ENCODE data around the gene NTNG2.

Gene NTNG2

DNA sequence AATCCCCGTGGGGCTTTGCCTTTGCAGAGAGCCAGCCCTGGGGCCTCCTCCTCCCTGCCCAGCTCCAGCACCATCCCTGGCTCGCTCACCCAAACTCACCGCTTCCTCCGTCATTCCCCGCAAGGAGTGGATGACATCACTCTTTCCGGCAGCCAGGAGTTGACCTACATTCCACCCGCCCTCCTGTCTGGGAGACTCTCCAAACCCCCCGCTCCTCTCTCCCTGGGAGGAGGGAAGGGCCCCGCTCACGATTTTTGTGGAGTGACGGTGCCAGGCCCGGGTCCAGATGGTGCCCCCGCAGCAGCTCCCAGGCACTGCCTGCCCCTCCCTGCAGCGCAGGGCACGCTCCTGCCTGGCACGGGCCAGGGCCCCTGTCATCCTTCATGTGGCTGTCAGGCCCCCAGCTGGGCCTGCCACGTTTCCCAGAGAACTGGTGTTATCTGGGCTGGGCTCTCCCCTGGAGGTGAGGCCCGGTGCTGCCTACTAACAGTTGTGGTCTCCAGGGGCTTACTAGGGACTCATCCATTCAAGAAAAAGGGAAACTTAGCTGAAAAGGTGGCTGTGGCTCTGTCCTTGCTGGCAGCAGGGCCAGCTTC lies 52.3 kb downstream of the NTNG2 start:
- no peak for FAIRE-seq

DNA sequence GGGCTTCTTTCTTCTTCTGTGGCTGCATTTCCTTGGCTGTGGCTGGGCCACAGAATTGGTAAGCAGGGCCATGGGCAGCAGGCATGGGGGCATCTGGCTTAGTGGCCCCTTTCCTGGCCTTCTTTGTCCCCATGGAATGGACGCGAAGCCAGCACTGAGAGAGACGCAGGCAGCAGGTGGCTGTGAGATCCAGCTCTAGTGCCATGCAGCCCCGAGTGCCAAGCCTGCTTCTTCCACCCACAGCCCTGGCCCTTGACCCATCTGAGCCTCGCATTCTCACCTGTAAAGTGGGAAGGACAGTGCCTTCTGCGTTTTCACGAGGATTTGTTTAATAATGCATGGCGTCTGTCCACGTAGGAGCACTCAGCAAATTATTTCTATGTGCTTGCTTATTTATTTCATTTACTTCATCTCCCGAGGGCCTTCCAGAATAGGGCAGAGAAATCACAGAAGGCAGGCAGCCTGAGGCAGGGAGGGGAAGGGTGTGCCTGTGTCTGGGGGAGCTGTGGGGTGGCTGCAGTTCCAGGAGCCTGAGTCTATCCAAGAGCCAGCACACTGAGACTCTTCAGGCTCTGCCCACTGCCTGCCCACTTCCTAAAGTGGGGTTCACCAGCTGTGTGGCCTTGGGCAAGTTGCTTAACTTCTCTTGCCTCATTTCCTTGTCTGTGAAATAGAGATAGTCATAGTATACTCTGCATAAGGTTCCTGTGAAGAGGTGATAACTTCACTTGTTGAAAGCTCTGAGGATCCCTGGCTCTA lies 55.2 kb downstream of the NTNG2 start:
- DNase-seq (ENCODE audit: insufficient read length, low spot score) (no peak), FAIRE-seq (no peak)
- TF ChIP-seq, protein P1, sequence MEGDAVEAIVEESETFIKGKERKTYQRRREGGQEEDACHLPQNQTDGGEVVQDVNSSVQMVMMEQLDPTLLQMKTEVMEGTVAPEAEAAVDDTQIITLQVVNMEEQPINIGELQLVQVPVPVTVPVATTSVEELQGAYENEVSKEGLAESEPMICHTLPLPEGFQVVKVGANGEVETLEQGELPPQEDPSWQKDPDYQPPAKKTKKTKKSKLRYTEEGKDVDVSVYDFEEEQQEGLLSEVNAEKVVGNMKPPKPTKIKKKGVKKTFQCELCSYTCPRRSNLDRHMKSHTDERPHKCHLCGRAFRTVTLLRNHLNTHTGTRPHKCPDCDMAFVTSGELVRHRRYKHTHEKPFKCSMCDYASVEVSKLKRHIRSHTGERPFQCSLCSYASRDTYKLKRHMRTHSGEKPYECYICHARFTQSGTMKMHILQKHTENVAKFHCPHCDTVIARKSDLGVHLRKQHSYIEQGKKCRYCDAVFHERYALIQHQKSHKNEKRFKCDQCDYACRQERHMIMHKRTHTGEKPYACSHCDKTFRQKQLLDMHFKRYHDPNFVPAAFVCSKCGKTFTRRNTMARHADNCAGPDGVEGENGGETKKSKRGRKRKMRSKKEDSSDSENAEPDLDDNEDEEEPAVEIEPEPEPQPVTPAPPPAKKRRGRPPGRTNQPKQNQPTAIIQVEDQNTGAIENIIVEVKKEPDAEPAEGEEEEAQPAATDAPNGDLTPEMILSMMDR (IDR thresholded peaks at IDR 0.05; ENCODE audit: insufficient read depth, missing control alignments), result no peak

More for the DNA sequence above, 52.3 kb downstream of the NTNG2 start:
- no peak for DNase-seq (ENCODE audit: insufficient read length, low spot score)
- TF ChIP-seq, protein P1 (IDR thresholded peaks at IDR 0.05; ENCODE audit: insufficient read depth, missing control alignments), result no peak

DNA sequence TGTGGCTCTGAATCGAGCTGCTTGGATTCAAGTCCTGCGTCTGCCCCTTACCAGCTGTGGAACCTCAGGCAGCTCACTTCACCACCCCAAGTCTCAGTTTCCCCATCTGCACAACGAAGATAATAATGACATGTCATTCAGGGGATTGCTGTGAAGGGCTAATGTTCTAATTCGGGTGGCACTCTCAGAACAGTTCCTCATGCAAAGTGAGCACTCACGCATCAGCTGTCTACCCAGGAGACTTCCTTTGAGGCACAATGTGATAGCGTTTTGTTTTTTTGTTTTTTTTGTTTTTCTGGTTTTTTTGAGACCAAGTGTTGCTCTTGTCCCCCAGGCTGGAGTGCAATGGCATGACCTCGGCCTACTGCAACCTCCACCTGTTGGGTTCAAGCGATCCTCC lies 56.4 kb downstream of the NTNG2 start:
- DNase-seq (ENCODE audit: insufficient read length, low spot score), result no peak
- TF ChIP-seq, protein P1 (IDR thresholded peaks at IDR 0.05; ENCODE audit: insufficient read depth, missing control alignments), result no peak
- FAIRE-seq, result no peak

DNA sequence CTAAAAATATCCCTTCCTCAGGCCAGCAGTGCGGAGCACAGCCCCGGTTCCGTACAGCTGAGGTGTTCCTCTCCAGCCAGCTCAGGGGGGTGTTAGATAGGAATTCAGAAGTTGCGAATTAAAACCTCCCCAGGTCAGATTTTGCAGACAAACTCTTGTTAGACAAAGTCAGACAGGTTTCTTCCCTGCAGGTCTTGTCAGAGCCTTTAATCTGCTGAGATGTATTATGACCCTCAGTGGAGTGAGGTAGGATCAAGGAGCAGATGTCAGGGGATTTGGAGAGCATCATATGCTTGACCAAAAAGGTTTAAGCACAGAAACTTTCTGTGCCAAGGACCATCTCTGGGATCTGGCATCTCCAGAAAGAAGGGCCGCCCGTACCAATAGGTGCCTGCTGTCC lies 60.1 kb downstream of the NTNG2 start:
- FAIRE-seq, result no peak
- TF ChIP-seq, protein P1 (IDR thresholded peaks at IDR 0.05; ENCODE audit: insufficient read depth, missing control alignments), result no peak
- DNase-seq (ENCODE audit: insufficient read length, low spot score), result no peak

DNA sequence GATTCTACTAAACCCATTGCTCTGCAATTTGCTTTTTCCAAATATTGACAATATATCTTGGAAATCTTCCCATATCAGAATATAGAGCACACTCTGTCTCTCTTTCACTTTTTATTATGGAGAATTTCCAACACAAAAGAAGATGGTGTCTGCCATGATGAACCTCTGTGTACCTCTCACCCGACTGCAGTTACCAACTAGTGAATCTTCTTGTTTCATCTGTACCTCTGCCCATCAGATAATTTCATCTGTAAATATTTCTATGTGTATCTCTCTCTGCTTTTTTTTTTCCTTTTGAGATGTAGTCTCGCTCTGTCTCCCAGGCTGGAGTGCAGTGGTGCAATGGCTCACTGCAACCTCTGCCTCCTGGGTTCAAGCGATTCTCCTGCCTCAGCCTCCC lies 62.8 kb downstream of the NTNG2 start:
- DNase-seq (ENCODE audit: insufficient read length, low spot score) (no peak), FAIRE-seq (no peak)

DNA sequence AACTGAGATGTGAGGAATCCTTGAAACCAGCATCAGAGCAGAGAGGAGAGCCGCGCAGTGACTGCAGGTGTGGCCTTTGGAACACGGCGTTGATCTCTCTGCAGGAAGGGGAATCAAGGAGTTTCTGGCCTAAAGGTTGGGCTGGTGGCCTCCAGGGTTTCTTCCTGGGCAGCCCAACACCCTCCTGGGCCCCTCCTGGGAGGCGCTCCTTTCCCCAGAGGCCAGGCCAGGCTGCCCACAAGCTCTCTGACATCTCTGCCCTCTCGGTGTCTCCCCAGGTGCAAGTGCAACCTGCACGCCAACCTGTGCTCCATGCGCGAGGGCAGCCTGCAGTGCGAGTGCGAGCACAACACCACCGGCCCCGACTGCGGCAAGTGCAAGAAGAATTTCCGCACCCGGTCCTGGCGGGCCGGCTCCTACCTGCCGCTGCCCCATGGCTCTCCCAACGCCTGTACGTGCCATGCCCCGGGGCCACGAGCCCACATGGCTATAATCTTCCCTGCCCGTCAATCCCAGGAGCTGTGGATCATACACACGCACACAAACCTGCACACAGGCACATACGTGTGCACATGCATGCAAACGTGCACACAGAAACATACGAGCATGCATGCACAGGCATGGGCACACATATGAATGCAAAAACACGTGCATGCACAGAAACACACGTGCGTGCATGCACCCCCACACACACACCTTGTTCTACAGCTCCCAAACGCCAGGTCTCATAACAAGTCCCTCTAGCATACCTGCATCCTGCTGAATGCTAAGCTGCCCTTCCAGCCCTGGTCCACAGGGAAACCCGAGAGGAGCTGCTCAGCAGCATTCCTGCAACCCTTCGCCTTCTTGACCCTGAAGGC lies 64.9 kb downstream of the NTNG2 start:
- TF ChIP-seq, protein P1 (IDR thresholded peaks at IDR 0.05; ENCODE audit: insufficient read depth, missing control alignments), result no peak
- DNase-seq (ENCODE audit: insufficient read length, low spot score) (no peak), FAIRE-seq (no peak)

More for the DNA sequence above, 62.8 kb downstream of the NTNG2 start:
- TF ChIP-seq, protein P1 (IDR thresholded peaks at IDR 0.05; ENCODE audit: insufficient read depth, missing control alignments), result no peak
